A673 (cell line): ENCODE data around the gene CENPF. TPM values are rescaled to one million over a fixed set of nuclear protein-coding genes. Genes with fewer than 3 reads are reported as not detected.

Experiments used
- BruUV-seq: library from RNA; stranded (reverse); fragments of 400-500 nt; replicated peaks from 2 replicates; lab custom pipeline; 2021; lab: Mats Ljungman, UMichigan
- CTCF ChIA-PET: fragments of 300-600 bp; sonication (Branson Sonifier 250); formaldehyde crosslinking; loops from one replicate; lab custom pipeline; 2022; ENCODE audit warnings: antibody characterized with exemption; lab: Charles Lee
- POLR2A ChIA-PET: fragments of 300-600 bp; sonication (Branson Sonifier 250); formaldehyde crosslinking; loops from one replicate; lab custom pipeline; 2022; ENCODE audit warnings: antibody characterized with exemption; ENCODE audit not compliant: low non-redundant PET; lab: Charles Lee
- DNase-seq: peaks from one replicate; pipeline ENCODE4 v3.0.0-alpha.2; 2015; ENCODE audit warnings: low spot score
- H3K27ac ChIP-seq: fragments of 200-600 bp; sonication (generic); 2 replicates; pipeline ENCODE4 v1.5.1; 2016; ENCODE audit warnings: mixed run types, low read depth, mild to moderate bottlenecking, mixed read lengths, antibody characterized with exemption, low read length; ENCODE audit not compliant: poor library complexity, severe bottlenecking
- H3K27me3 ChIP-seq: fragments of 200-600 bp; sonication (generic); replicated peaks from 2 replicates; pipeline ENCODE4 v1.6.1; 2017; ENCODE audit warnings: mixed run types, low read depth, mild to moderate bottlenecking, mixed read lengths, antibody characterized with exemption, low read length; ENCODE audit not compliant: insufficient read depth, poor library complexity
- H3K36me3 ChIP-seq: fragments of 200-600 bp; sonication (generic); 2 replicates; pipeline ENCODE4 v1.6.1; 2016; ENCODE audit warnings: mixed run types, mild to moderate bottlenecking, mixed read lengths, antibody characterized with exemption, low read length; ENCODE audit not compliant: insufficient read depth, poor library complexity, severe bottlenecking
- H3K4me1 ChIP-seq: fragments of 200-600 bp; sonication (generic); 2 replicates; pipeline ENCODE4 v1.6.1; 2017; ENCODE audit warnings: mixed run types, mild to moderate bottlenecking, mixed read lengths, antibody characterized with exemption, low read length; ENCODE audit not compliant: insufficient read depth, poor library complexity, severe bottlenecking
- H3K4me3 ChIP-seq: fragments of 200-600 bp; sonication (generic); 2 replicates; pipeline ENCODE4 v1.5.1; 2016; ENCODE audit warnings: low read depth, mixed run types, mild to moderate bottlenecking, mixed read lengths, low read length; ENCODE audit not compliant: poor library complexity, severe bottlenecking
- H3K9me3 ChIP-seq: fragments of 200-600 bp; sonication (generic); 2 replicates; pipeline ENCODE4 v1.6.1; 2016; ENCODE audit warnings: mixed run types, low read depth, mild to moderate bottlenecking, mixed read lengths, antibody characterized with exemption, low read length; ENCODE audit not compliant: poor library complexity, severe bottlenecking
- EZH2 ChIP-seq: fragments of 200-600 bp; sonication (generic); IDR thresholded peaks from 2 replicates; pipeline ENCODE4 v1.6.1; 2017; ENCODE audit warnings: borderline replicate concordance, low read depth, mild to moderate bottlenecking, mixed read lengths, antibody characterized with exemption, low read length; ENCODE audit not compliant: poor library complexity, severe bottlenecking
- intact Hi-C: fragments of 100-400 bp; cut with micrococcal nuclease; formaldehyde crosslinking; loops from one replicate; pipeline ENCODE4 v1.10.0; 2022; ENCODE audit not compliant: unreplicated experiment
- total RNA-seq: library from RNA; stranded (reverse); gene quantifications from 2 replicates; pipeline ENCODE4 v1.2.3, GENCODE V29; 2021
- TF ChIP-seq, protein P1 (sequence below): fragments of 300-800, 200-600 bp; sonication (generic); conservative IDR thresholded peaks from 2 replicates; pipeline ENCODE4 v1.5.1; 2017; ENCODE audit warnings: low read depth, mild to moderate bottlenecking, antibody characterized with exemption, low read length, moderate library complexity, mixed read lengths

The CENPF gene
- total RNA-seq, 1 experiment from 2014 or later = 273 TPM

DNA sequence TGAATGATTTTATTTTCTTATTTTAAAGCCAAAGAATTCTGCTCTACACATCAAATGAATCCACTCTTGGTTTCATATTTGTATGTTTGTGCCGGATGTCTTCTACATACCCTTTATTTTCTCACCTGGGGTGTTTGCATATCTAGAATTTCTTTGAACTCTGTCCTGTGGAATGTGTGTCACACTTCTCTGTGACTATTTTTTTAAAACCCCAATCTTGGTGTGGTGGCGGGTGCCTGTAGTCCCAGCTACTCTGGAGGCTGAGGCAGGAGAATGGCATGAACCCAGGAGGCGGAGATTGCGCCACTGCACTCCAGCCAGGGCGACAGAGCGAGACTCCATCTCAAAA is 35.4 kb downstream of the CENPF start:
- Histone ChIP-seq H3K9me3 (no peaks in the 10 kb centered on the region), H3K27ac (no peak overlapping the region), H3K4me3 (no peak overlapping the region), H3K4me1 (no peaks in the 10 kb centered on the region), H3K36me3 (peaks cover 98% of the 10 kb centered on the region), H3K27me3 (no peaks in the 10 kb centered on the region)
- BruUV-seq = no TSS peak
- DNase-seq = no peak
- intact Hi-C loops = no loop called here
- TF ChIP-seq EZH2 = no peak
- TF ChIP-seq, protein P1, sequence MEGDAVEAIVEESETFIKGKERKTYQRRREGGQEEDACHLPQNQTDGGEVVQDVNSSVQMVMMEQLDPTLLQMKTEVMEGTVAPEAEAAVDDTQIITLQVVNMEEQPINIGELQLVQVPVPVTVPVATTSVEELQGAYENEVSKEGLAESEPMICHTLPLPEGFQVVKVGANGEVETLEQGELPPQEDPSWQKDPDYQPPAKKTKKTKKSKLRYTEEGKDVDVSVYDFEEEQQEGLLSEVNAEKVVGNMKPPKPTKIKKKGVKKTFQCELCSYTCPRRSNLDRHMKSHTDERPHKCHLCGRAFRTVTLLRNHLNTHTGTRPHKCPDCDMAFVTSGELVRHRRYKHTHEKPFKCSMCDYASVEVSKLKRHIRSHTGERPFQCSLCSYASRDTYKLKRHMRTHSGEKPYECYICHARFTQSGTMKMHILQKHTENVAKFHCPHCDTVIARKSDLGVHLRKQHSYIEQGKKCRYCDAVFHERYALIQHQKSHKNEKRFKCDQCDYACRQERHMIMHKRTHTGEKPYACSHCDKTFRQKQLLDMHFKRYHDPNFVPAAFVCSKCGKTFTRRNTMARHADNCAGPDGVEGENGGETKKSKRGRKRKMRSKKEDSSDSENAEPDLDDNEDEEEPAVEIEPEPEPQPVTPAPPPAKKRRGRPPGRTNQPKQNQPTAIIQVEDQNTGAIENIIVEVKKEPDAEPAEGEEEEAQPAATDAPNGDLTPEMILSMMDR = no peak
- POLR2A ChIA-PET = no interaction called here
- CTCF ChIA-PET = no interaction called here

DNA sequence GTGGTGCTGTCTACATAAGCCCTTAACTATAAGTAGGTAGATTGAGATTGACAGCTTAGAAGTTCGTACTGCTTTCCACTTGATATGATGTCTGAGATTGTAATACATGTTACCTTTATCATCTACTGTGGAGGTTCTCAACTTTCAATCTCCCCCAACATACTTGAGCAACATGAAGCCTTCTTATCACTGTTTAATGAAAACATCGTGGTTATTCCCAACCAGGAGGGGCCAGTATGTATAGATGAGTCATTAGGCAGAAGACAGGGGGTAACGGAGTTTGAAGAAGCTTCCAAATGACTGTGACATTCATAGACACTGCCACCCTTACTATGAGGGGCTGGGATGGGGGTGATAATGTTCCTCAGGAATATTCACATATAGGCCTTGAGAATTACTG is 36.0 kb downstream of the CENPF start:
- intact Hi-C loops = no loop called here
- H3K4me3 ChIP-seq = no peak overlapping the region
- POLR2A ChIA-PET = no interaction called here
- no TSS peak for BruUV-seq
- H3K36me3 ChIP-seq = peaks cover 98% of the 10 kb centered on the region
- CTCF ChIA-PET = no interaction called here
- no peak for DNase-seq
- H3K27ac ChIP-seq = no peak overlapping the region
- TF ChIP-seq, protein P1 = no peak
- no peak for TF ChIP-seq EZH2
- no peaks in the 10 kb centered on the region for H3K4me1 ChIP-seq
- H3K9me3 ChIP-seq = no peaks in the 10 kb centered on the region
- no peaks in the 10 kb centered on the region for H3K27me3 ChIP-seq

DNA sequence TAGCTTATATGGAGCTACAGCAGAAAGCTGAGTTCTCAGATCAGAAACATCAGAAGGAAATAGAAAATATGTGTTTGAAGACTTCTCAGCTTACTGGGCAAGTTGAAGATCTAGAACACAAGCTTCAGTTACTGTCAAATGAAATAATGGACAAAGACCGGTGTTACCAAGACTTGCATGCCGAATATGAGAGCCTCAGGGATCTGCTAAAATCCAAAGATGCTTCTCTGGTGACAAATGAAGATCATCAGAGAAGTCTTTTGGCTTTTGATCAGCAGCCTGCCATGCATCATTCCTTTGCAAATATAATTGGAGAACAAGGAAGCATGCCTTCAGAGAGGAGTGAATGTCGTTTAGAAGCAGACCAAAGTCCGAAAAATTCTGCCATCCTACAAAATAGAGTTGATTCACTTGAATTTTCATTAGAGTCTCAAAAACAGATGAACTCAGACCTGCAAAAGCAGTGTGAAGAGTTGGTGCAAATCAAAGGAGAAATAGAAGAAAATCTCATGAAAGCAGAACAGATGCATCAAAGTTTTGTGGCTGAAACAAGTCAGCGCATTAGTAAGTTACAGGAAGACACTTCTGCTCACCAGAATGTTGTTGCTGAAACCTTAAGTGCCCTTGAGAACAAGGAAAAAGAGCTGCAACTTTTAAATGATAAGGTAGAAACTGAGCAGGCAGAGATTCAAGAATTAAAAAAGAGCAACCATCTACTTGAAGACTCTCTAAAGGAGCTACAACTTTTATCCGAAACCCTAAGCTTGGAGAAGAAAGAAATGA is 37.6 kb downstream of the CENPF start:
- intact Hi-C loops = no loop called here
- no peak overlapping the region for H3K4me3 ChIP-seq
- TF ChIP-seq, protein P1 = no peak
- no peak for TF ChIP-seq EZH2
- no TSS peak for BruUV-seq
- CTCF ChIA-PET = no interaction called here
- H3K9me3 ChIP-seq = no peaks in the 10 kb centered on the region
- H3K27me3 ChIP-seq = no peaks in the 10 kb centered on the region
- H3K36me3 ChIP-seq = peaks cover 100% of the 10 kb centered on the region
- H3K27ac ChIP-seq = no peak overlapping the region
- POLR2A ChIA-PET = no interaction called here
- DNase-seq = no peak
- H3K4me1 ChIP-seq = no peaks in the 10 kb centered on the region
